SK-N-SH (cell line): ENCODE results near the gene MRGPRE. TPM values are rescaled to one million over a fixed set of nuclear protein-coding genes. Genes with fewer than 3 reads are reported as not detected.

ENCODE experiments used
- CTCF ChIA-PET: fragments of 300-600, 350-600 bp; formaldehyde crosslinking; extraction: SDS; loops from one replicate; lab custom pipeline; 2021; lab: Yijun Ruan, JAX
- POLR2A ChIA-PET: fragments of 350-600 bp; sonication (Branson Sonifier 250); formaldehyde crosslinking; extraction: SDS; loops from one replicate; lab custom pipeline; 2020; ENCODE audit warnings: antibody characterized with exemption, inconsistent platforms; lab: Yijun Ruan, JAX
- DNase-seq: peaks from one replicate; pipeline ENCODE4 v3.0.0; 2012
- H2AFZ ChIP-seq: fragments of 200-600 bp; sonication (generic); 2 replicates; pipeline ENCODE4 v1.8.1; 2016; ENCODE audit warnings: antibody characterized with exemption, mild to moderate bottlenecking, low read depth
- H3F3A ChIP-seq: fragments of 200-600 bp; sonication (generic); replicated peaks from 2 replicates; pipeline ENCODE3; 2016; ENCODE audit warnings: antibody characterized with exemption, mild to moderate bottlenecking; ENCODE audit not compliant: insufficient read depth
- H3K27ac ChIP-seq, 2 experiments: fragments of 200-500 bp in 1 of 2; fragments of 200-600 bp in 1 of 2; sonication (Bioruptor generic) in 1 of 2; sonication (generic), shearing (Covaris generic) in 1 of 2; 2 replicates each; pipeline versions ENCODE4 v1.5.1 to v1.6.1; 2014 to 2016; ENCODE audit warnings: low read depth in 2 of 2, inconsistent platforms in 1 of 2, low read length in 1 of 2, mild to moderate bottlenecking in 1 of 2, mixed read lengths in 1 of 2
- H3K27me3 ChIP-seq: fragments of 200-600 bp; sonication (generic), shearing (Covaris generic); 2 replicates; pipeline ENCODE4 v1.6.1; 2016; ENCODE audit warnings: mixed run types; ENCODE audit not compliant: insufficient read depth
- H3K36me3 ChIP-seq, 2 experiments: fragments of 200-500 bp in 1 of 2; fragments of 200-600 bp in 1 of 2; sonication (Bioruptor generic) in 1 of 2; sonication (generic) in 1 of 2; replicated peaks in 1 of 2; 2 replicates each; pipeline versions ENCODE3 to v1.5.1; 2014 to 2016; ENCODE audit warnings: low read length in 1 of 2, mild to moderate bottlenecking in 1 of 2; ENCODE audit not compliant: insufficient read depth in 2 of 2, control insufficient read depth in 1 of 2
- H3K4me1 ChIP-seq, 2 experiments: fragments of 200-500 bp in 1 of 2; fragments of 200-600 bp in 1 of 2; sonication (Bioruptor generic) in 1 of 2; sonication (generic), shearing (Covaris generic) in 1 of 2; 2 replicates each; pipeline versions ENCODE4 v1.5.1 to v1.6.1; 2014 to 2016; ENCODE audit warnings: low read depth in 1 of 2, low read length in 1 of 2, mixed run types in 1 of 2; ENCODE audit not compliant: insufficient read depth in 2 of 2, control insufficient read depth in 1 of 2
- H3K4me2 ChIP-seq: fragments of 200-600 bp; sonication (generic), shearing (Covaris generic); 2 replicates; pipeline ENCODE4 v1.6.1; 2017; ENCODE audit warnings: mixed run types
- H3K4me3 ChIP-seq, 2 experiments: fragments of 200-500 bp in 1 of 2; fragments of 200-600 bp in 1 of 2; sonication (Bioruptor generic) in 1 of 2; sonication (generic), shearing (Covaris generic) in 1 of 2; 2 replicates each; pipeline versions ENCODE4 v1.5.1 to v1.8.1; 2014 to 2016; ENCODE audit warnings: low read depth in 2 of 2, inconsistent platforms in 1 of 2, low read length in 1 of 2, mild to moderate bottlenecking in 1 of 2, mixed read lengths in 1 of 2, moderate library complexity in 1 of 2
- H3K79me2 ChIP-seq: fragments of 200-600 bp; sonication (generic); 2 replicates; pipeline ENCODE4 v1.8.1; 2017; ENCODE audit warnings: mild to moderate bottlenecking; ENCODE audit not compliant: insufficient read depth
- H3K9ac ChIP-seq: fragments of 200-600 bp; sonication (generic); 2 replicates; pipeline ENCODE4 v1.6.1; 2017; ENCODE audit warnings: mixed run types
- H3K9me2 ChIP-seq: fragments of 200-600 bp; sonication (generic); 2 replicates; pipeline ENCODE4 v1.6.1; 2017; ENCODE audit warnings: mixed run types
- H3K9me3 ChIP-seq: fragments of 200-600 bp; sonication (generic); 2 replicates; pipeline ENCODE4 v1.6.1; 2017; ENCODE audit warnings: mixed run types, mild to moderate bottlenecking, moderate library complexity
- H4K20me1 ChIP-seq: fragments of 200-600 bp; sonication (generic); 2 replicates; pipeline ENCODE4 v1.6.1; 2017; ENCODE audit warnings: mild to moderate bottlenecking, mixed run types; ENCODE audit not compliant: insufficient read depth
- CTCF ChIP-seq: fragments of 200-600 bp; sonication (generic); IDR thresholded peaks from 2 replicates; pipeline ENCODE4 v1.6.1; 2017; ENCODE audit warnings: antibody characterized with exemption, mild to moderate bottlenecking, moderate library complexity
- ELF1 ChIP-seq: IDR thresholded peaks from 2 replicates; pipeline ENCODE4 v1.4.0; 2012
- FOXJ3 ChIP-seq: sonication (generic); formaldehyde crosslinking; IDR thresholded peaks from 2 replicates; pipeline ENCODE4 v1.5.1; 2020; ENCODE audit warnings: mild to moderate bottlenecking, missing genetic modification reagents
- FOXM1 ChIP-seq: IDR thresholded peaks from 2 replicates; pipeline ENCODE4 v1.4.0; 2012; ENCODE audit warnings: low read depth, mild to moderate bottlenecking
- JUND ChIP-seq: IDR thresholded peaks from 2 replicates; pipeline ENCODE4 v1.4.0; 2012
- MEF2A ChIP-seq: IDR thresholded peaks from 2 replicates; pipeline ENCODE4 v1.4.0; 2012; ENCODE audit warnings: low read depth, borderline replicate concordance
- NRF1 ChIP-seq: IDR thresholded peaks from 2 replicates; pipeline ENCODE4 v1.6.1; 2012; ENCODE audit warnings: low read depth, mild to moderate bottlenecking, low read length
- POLR2AphosphoS5 ChIP-seq: IDR thresholded peaks from 2 replicates; pipeline ENCODE4 v1.6.1; 2012; ENCODE audit warnings: low read depth, low read length
- REST ChIP-seq: IDR thresholded peaks from 2 replicates; pipeline ENCODE4 v1.6.1; 2012; ENCODE audit warnings: mild to moderate bottlenecking, low read depth, low read length, moderate library complexity
- RFX5 ChIP-seq: IDR thresholded peaks from 2 replicates; pipeline ENCODE4 v1.6.1; 2012; ENCODE audit warnings: mild to moderate bottlenecking, improper control_type of control experiment, low read length
- SIN3A ChIP-seq: IDR thresholded peaks from 2 replicates; pipeline ENCODE4 v1.6.1; 2012; ENCODE audit warnings: low read depth, mild to moderate bottlenecking, low read length, moderate library complexity, borderline replicate concordance
- TAF1 ChIP-seq: IDR thresholded peaks from 2 replicates; pipeline ENCODE4 v1.6.1; 2012; ENCODE audit warnings: low read depth, mild to moderate bottlenecking, low read length, moderate library complexity, borderline replicate concordance
- TCF12 ChIP-seq: IDR thresholded peaks from 2 replicates; pipeline ENCODE4 v1.4.0; 2012
- USF1 ChIP-seq: IDR thresholded peaks from 2 replicates; pipeline ENCODE4 v1.4.0; 2012; ENCODE audit warnings: low read depth, borderline replicate concordance
- USF2 ChIP-seq: fragments of 150-350 bp; IDR thresholded peaks from 2 replicates; pipeline ENCODE4 v1.6.1; 2017; ENCODE audit warnings: antibody characterized with exemption, low read length, low read depth, borderline replicate concordance
- YY1 ChIP-seq: IDR thresholded peaks from 2 replicates; pipeline ENCODE4 v1.4.0; 2012; ENCODE audit warnings: low read depth, mild to moderate bottlenecking
- ZBTB33 ChIP-seq: IDR thresholded peaks from 2 replicates; pipeline ENCODE4 v1.4.0; 2012; ENCODE audit warnings: low read depth, borderline replicate concordance
- WGBS: methylation state at CpG from one replicate; pipeline ENCODE4 v1.1.6; 2017; ENCODE audit warnings: low lambda C conversion rate; 5-methylcytosine and 5-hydroxymethylcytosine counted together
- polyA plus RNA-seq, 3 experiments: library from polyadenylated mRNA; depleted of rRNA; stranded (reverse); fragments of >200 nt; gene quantifications; 2 replicates each; pipeline ENCODE4 v1.2.3, GENCODE V29; 2012

MRGPRE gene
- polyA plus RNA-seq, 1 of the 3 experiments (the other 2 are of a cell fraction): not detected

GRCh38 chr11:3181725-3182461 lies 50.3 kb downstream of the MRGPRE start:
- no peak for TF ChIP-seq USF2
- no peak for TF ChIP-seq TCF12
- TF ChIP-seq MEF2A: no peak
- no peak for TF ChIP-seq ZBTB33
- no peak for TF ChIP-seq FOXM1
- no peak for TF ChIP-seq NRF1
- TF ChIP-seq CTCF: no peak
- no peak for TF ChIP-seq SIN3A
- no peak for TF ChIP-seq POLR2AphosphoS5
- no peak for TF ChIP-seq FOXJ3 (CRISPR knock-in tag)
- no peak for TF ChIP-seq RFX5
- TF ChIP-seq USF1: no peak
- no peak for TF ChIP-seq TAF1
- no peak for TF ChIP-seq JUND
- TF ChIP-seq ELF1: no peak
- TF ChIP-seq YY1: no peak
- no peak for TF ChIP-seq REST
- H3K4me1 ChIP-seq: no peaks in the 10 kb centered on the region
- no peak overlapping the region for H3K4me3 ChIP-seq
- no peak for DNase-seq
- no peaks in the 10 kb centered on the region for H4K20me1 ChIP-seq
- WGBS: 59% methylated on average over 12 of the region's 12 CpGs
- no peaks in the 10 kb centered on the region for H3K9me2 ChIP-seq
- H3K27ac ChIP-seq: no peak overlapping the region
- no peaks in the 10 kb centered on the region for H3K36me3 ChIP-seq
- CTCF ChIA-PET: interaction anchor here (1.0 to 1.5 kb wide), 2 partner anchors 53 to 144 kb away, joined by 3 to 5 read pairs; no protein-coding TSS in a partner anchor
- H3K27me3 ChIP-seq: no peaks in the 10 kb centered on the region
- H2AFZ ChIP-seq: no peak overlapping the region
- POLR2A ChIA-PET: no interaction called here
- H3K9me3 ChIP-seq: peaks cover 3% of the 10 kb centered on the region; the same call in 1 of the 2 replicates
- H3F3A ChIP-seq: no peaks in the 10 kb centered on the region
- no peak overlapping the region for H3K9ac ChIP-seq
- no peaks in the 10 kb centered on the region for H3K79me2 ChIP-seq
- no peak overlapping the region for H3K4me2 ChIP-seq
